Glutamatergic neuron (in vitro differentiated cells): ENCODE measurements around the gene SSBP3. TPM values are rescaled to one million over a fixed set of nuclear protein-coding genes. Genes with fewer than 3 reads are reported as not detected.
"Not testable (repeated sequence)": the region's sequence is repeated elsewhere in the genome, so short reads cannot be mapped to it uniquely, and the experiment has no call there.

Source experiments
- DNase-seq: peaks from one replicate; pipeline ENCODE4 v3.0.0; 2022
- H3K27ac Mint-ChIP-seq: one replicate; pipeline ENCODE4 v1.8.0; 2020; ENCODE audit warnings: mild to moderate bottlenecking, mixed read lengths, inconsistent platforms; ENCODE audit not compliant: unreplicated experiment
- H3K27me3 Mint-ChIP-seq: one replicate; pipeline ENCODE4 v1.8.0; 2020; ENCODE audit warnings: mild to moderate bottlenecking, moderate library complexity, mixed read lengths, inconsistent platforms; ENCODE audit not compliant: unreplicated experiment
- H3K36me3 Mint-ChIP-seq: one replicate; pipeline ENCODE4 v1.8.0; 2020; ENCODE audit warnings: mild to moderate bottlenecking, mixed read lengths, inconsistent platforms; ENCODE audit not compliant: unreplicated experiment
- H3K4me1 Mint-ChIP-seq: one replicate; pipeline ENCODE4 v1.8.0; 2020; ENCODE audit warnings: mild to moderate bottlenecking, low read depth, mixed read lengths, inconsistent platforms; ENCODE audit not compliant: unreplicated experiment
- H3K4me3 Mint-ChIP-seq: one replicate; pipeline ENCODE4 v1.8.0; 2020; ENCODE audit warnings: mild to moderate bottlenecking, mixed read lengths, inconsistent platforms; ENCODE audit not compliant: unreplicated experiment
- H3K9me3 Mint-ChIP-seq: one replicate; pipeline ENCODE4 v1.8.0; 2020; ENCODE audit warnings: mild to moderate bottlenecking, moderate library complexity, mixed read lengths, inconsistent platforms; ENCODE audit not compliant: unreplicated experiment
- total RNA-seq: library from RNA; stranded (reverse); fragmentation: NEBNext Ultra II Directional; extraction: Animal tissue kit (Norgen Biotek cat#: 25700); gene quantifications from one replicate; pipeline ENCODE4 v1.2.1, GENCODE V29; 2021; ENCODE audit not compliant: unreplicated experiment
- TF ChIP-seq, protein P1 (sequence below): fragments of 200-600 bp; sonication (generic); IDR thresholded peaks from one replicate; pipeline ENCODE4 v1.5.0; 2021; ENCODE audit not compliant: partially characterized antibody, unreplicated experiment

SSBP3 gene
- total RNA-seq, 1 donor from 2014 or later = 608 TPM

DNA sequence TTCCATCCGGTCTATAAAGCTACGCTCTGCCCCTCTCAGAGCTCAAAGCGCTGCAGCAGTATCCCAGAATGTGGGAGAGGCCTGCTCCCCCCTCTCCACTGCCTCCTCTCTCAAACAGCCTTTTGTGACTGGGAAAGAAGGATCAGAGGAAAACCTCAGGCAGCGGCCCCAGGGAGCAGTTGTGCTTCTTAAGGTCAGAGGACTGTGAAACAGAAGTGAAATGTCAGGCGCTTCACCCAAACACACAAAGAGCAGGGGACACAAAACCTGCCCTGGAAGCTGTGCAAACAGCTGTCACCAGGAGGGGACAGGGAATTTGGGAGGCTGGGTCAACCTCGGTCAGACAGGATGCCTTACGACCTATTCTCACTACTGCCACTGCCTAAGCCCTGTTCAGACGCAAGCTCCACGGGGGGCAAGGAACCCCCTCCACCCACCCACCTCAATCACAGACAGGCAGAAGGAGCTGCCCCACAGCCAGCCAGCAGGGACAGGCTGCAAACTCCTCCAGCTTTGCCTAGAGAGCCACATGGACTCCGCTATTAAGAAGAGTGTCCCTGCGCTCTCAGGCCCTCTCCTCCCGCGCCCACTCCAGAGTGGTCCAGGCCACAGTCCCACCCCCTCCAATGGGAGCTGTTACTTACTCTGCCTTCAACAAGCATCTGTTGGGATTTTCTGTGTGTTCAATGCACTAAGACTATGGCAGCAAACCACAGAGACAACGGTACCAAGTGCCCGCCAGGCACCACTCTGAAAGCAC, 14.6 kb downstream of the SSBP3 start:
- Mint-ChIP-seq H3K4me3 (peak overlapping the region; percentile 78), H3K9me3 (peaks cover 14% of the 10 kb centered on the region), H3K36me3 (no peaks in the 10 kb centered on the region), H3K27ac (peak overlapping the region; percentile 88), H3K27me3 (peaks cover 12% of the 10 kb centered on the region), H3K4me1 (peaks cover 75% of the 10 kb centered on the region)
- peak; percentile 52 for DNase-seq
- TF ChIP-seq, protein P1, sequence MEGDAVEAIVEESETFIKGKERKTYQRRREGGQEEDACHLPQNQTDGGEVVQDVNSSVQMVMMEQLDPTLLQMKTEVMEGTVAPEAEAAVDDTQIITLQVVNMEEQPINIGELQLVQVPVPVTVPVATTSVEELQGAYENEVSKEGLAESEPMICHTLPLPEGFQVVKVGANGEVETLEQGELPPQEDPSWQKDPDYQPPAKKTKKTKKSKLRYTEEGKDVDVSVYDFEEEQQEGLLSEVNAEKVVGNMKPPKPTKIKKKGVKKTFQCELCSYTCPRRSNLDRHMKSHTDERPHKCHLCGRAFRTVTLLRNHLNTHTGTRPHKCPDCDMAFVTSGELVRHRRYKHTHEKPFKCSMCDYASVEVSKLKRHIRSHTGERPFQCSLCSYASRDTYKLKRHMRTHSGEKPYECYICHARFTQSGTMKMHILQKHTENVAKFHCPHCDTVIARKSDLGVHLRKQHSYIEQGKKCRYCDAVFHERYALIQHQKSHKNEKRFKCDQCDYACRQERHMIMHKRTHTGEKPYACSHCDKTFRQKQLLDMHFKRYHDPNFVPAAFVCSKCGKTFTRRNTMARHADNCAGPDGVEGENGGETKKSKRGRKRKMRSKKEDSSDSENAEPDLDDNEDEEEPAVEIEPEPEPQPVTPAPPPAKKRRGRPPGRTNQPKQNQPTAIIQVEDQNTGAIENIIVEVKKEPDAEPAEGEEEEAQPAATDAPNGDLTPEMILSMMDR = no peak

- H3K36me3 Mint-ChIP-seq = no peaks in the 10 kb centered on the region
- H3K4me1 Mint-ChIP-seq = peaks cover 74% of the 10 kb centered on the region
- H3K27me3 Mint-ChIP-seq = peaks cover 13% of the 10 kb centered on the region
- H3K9me3 Mint-ChIP-seq = peaks cover 13% of the 10 kb centered on the region
- DNase-seq = no peak
- H3K4me3 Mint-ChIP-seq = peak overlapping the region; percentile 74
- H3K27ac Mint-ChIP-seq = peak overlapping the region; percentile 88
- TF ChIP-seq, protein P1 = no peak
Observed at GRCh38 chr1:54390655-54391054, 15.5 kb downstream of the SSBP3 start.

- H3K27ac Mint-ChIP-seq, H3K36me3 Mint-ChIP-seq, DNase-seq, H3K4me3 Mint-ChIP-seq: not testable (repeated sequence)
- H3K27me3 Mint-ChIP-seq = peaks cover 16% of the 10 kb centered on the region
- H3K9me3 Mint-ChIP-seq = peaks cover 14% of the 10 kb centered on the region
- H3K4me1 Mint-ChIP-seq = peaks cover 79% of the 10 kb centered on the region
Observed at GRCh38 chr1:54389608-54390007, 16.6 kb downstream of the SSBP3 start.

GRCh38 chr1:54387419-54387818, 18.8 kb downstream of the SSBP3 start:
- DNase-seq = no peak
- Mint-ChIP-seq H3K4me1 (peaks cover 70% of the 10 kb centered on the region), H3K9me3 (peaks cover 15% of the 10 kb centered on the region), H3K27me3 (peaks cover 14% of the 10 kb centered on the region), H3K27ac (peak overlapping the region; percentile 15), H3K4me3 (peak overlapping the region; percentile 78), H3K36me3 (no peaks in the 10 kb centered on the region)
- TF ChIP-seq, protein P1 = no peak

DNA sequence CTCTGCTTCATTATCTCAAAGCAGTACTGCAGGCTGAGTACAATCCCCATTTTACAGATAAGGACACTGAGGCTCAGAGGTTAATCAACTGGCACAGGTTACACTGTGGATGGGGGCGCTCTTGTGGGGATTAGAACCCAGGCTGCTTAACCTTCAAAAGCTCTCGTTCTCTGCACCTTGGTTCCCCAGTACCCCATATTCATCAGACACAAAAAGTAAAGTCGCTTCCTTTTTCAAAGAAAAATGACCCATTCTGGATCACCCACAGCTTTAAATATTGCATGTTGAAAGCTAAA, 20.5 kb downstream of the SSBP3 start:
- Mint-ChIP-seq H3K27ac (peak overlapping the region; percentile 59), H3K4me3 (peak overlapping the region; percentile 73), H3K27me3 (peaks cover 12% of the 10 kb centered on the region), H3K36me3 (no peaks in the 10 kb centered on the region), H3K4me1 (peaks cover 59% of the 10 kb centered on the region), H3K9me3 (peaks cover 14% of the 10 kb centered on the region)
- TF ChIP-seq, protein P1 = no peak
- DNase-seq = no peak
